HCT116 (cell line): ENCODE data around the gene NFE2. TPM values are rescaled to one million over a fixed set of nuclear protein-coding genes. Genes with fewer than 3 reads are reported as not detected.

Experiments
- ATAC-seq: fragments of 200-7000 bp; cut with Tn5 transposase; 2 replicates; pipeline ENCODE4 v1.9.1; 2020; ENCODE audit warnings: mild to moderate bottlenecking, moderate library complexity
- BruUV-seq: library from RNA; stranded (reverse); fragments of 400-500 nt; replicated peaks from 2 replicates; lab custom pipeline; 2021; lab: Mats Ljungman, UMichigan
- CTCF ChIA-PET: fragments of 300-600 bp; sonication (Branson Sonifier 250); formaldehyde crosslinking; loops from one replicate; lab custom pipeline; 2021; ENCODE audit warnings: antibody characterized with exemption; lab: Charles Lee
- POLR2A ChIA-PET: fragments of 300-600, 350-600 bp; sonication (Branson Sonifier 250); formaldehyde crosslinking; loops from one replicate; lab custom pipeline; 2021; ENCODE audit warnings: antibody characterized with exemption; lab: Charles Lee
- RAD21 ChIA-PET, 2 experiments: fragments of 300-600 bp; sonication (Branson Sonifier 250); formaldehyde crosslinking; loops; one replicate each; lab custom pipeline; 2023; ENCODE audit warnings: low total read pairs in 2 of 2; ENCODE audit not compliant: uncharacterized antibody in 2 of 2, unreplicated experiment in 2 of 2, low non-redundant PET in 1 of 2; lab: Charles Lee
- DNase-seq: peaks from one replicate; pipeline ENCODE4 v3.0.0-alpha.2; 2010; ENCODE audit warnings: low read depth, low spot score
- H2AFZ ChIP-seq: fragments of 200-600 bp; shearing (Covaris generic), sonication (generic); 2 replicates; pipeline ENCODE4 v1.6.1; 2017; ENCODE audit warnings: low read depth, mixed run types, mixed read lengths, antibody characterized with exemption, low read length; ENCODE audit not compliant: poor library complexity, severe bottlenecking
- H3K27ac ChIP-seq: 2 replicates; pipeline ENCODE4 v1.5.1; 2012; ENCODE audit warnings: low read depth, low read length
- H3K27me3 ChIP-seq: fragments of 200-600 bp; sonication (generic); 2 replicates; pipeline ENCODE4 v1.6.1; 2016; ENCODE audit warnings: mixed run types, low read length, mixed read lengths; ENCODE audit not compliant: insufficient read depth
- H3K36me3 ChIP-seq, 2 experiments: fragments of 200-500 bp in 1 of 2; fragments of 200-600 bp in 1 of 2; sonication (Bioruptor generic) in 1 of 2; sonication (generic) in 1 of 2; 2 replicates each; pipeline versions ENCODE4 v1.5.1 to v1.6.1; 2014 to 2016; ENCODE audit warnings: low read length in 2 of 2, inconsistent platforms in 1 of 2, mixed read lengths in 1 of 2, mixed run types in 1 of 2; ENCODE audit not compliant: insufficient read depth in 2 of 2, control insufficient read depth in 1 of 2
- H3K4me1 ChIP-seq, 2 experiments: fragments of 200-600 bp in 1 of 2; sonication (generic) in 1 of 2; 2 replicates each; pipeline versions ENCODE4 v1.5.1 to v1.6.1; 2012 to 2017; ENCODE audit warnings: low read length in 2 of 2, inconsistent platforms in 1 of 2, mild to moderate bottlenecking in 1 of 2, mixed read lengths in 1 of 2, mixed run types in 1 of 2, moderate library complexity in 1 of 2; ENCODE audit not compliant: insufficient read depth in 2 of 2, control insufficient read depth in 1 of 2
- H3K4me2 ChIP-seq: fragments of 200-600 bp; sonication (generic); 2 replicates; pipeline ENCODE4 v1.6.1; 2017; ENCODE audit warnings: mixed run types, low read length, mixed read lengths
- H3K4me3 ChIP-seq, 2 experiments: fragments of 200-600 bp in 1 of 2; sonication (generic) in 1 of 2; replicated peaks in 1 of 2; 2 replicates each; pipeline ENCODE4 v1.5.1; 2011 to 2016; ENCODE audit warnings: low read length in 2 of 2, control low read depth in 1 of 2, low read depth in 1 of 2, mild to moderate bottlenecking in 1 of 2, mixed read lengths in 1 of 2, mixed run types in 1 of 2
- H3K79me2 ChIP-seq: fragments of 200-600 bp; sonication (generic); 2 replicates; pipeline ENCODE4 v1.6.1; 2017; ENCODE audit warnings: mild to moderate bottlenecking, mixed run types, low read length, moderate library complexity, mixed read lengths; ENCODE audit not compliant: insufficient read depth
- H3K9ac ChIP-seq: fragments of 200-600 bp; sonication (generic); 2 replicates; pipeline ENCODE4 v1.6.1; 2016; ENCODE audit warnings: low read length, mixed read lengths
- H3K9me2 ChIP-seq: fragments of 200-600 bp; sonication (generic), shearing (Covaris generic); 2 replicates; pipeline ENCODE4 v1.6.1; 2017; ENCODE audit warnings: mixed run types, mild to moderate bottlenecking, moderate library complexity; ENCODE audit not compliant: insufficient read depth
- H3K9me3 ChIP-seq, 2 experiments: fragments of 200-500 bp in 1 of 2; fragments of 200-600 bp in 1 of 2; sonication (Bioruptor generic) in 1 of 2; sonication (generic) in 1 of 2; 2 replicates each; pipeline ENCODE4 v1.6.1; 2014 to 2017; ENCODE audit warnings: low read length in 2 of 2, mixed read lengths in 2 of 2, inconsistent platforms in 1 of 2, low read depth in 1 of 2, mild to moderate bottlenecking in 1 of 2, mixed run types in 1 of 2, moderate library complexity in 1 of 2; ENCODE audit not compliant: control insufficient read depth in 1 of 2, insufficient read depth in 1 of 2
- H4K20me1 ChIP-seq: fragments of 200-600 bp; sonication (generic), shearing (Covaris generic); 2 replicates; pipeline ENCODE4 v1.6.1; 2017; ENCODE audit warnings: mixed run types, mild to moderate bottlenecking, moderate library complexity; ENCODE audit not compliant: insufficient read depth
- CBX3 ChIP-seq: IDR thresholded peaks from 2 replicates; pipeline ENCODE4 v1.6.1; 2012; ENCODE audit warnings: low read depth
- CEBPB ChIP-seq: IDR thresholded peaks from 2 replicates; pipeline ENCODE4 v1.6.1; 2012; ENCODE audit warnings: low read depth
- EGR1 ChIP-seq: IDR thresholded peaks from 2 replicates; pipeline ENCODE4 v1.6.1; 2012; ENCODE audit warnings: low read depth
- EZH2phosphoT487 ChIP-seq: fragments of 200-600 bp; IDR thresholded peaks from 2 replicates; pipeline ENCODE4 v1.6.1; 2018; ENCODE audit warnings: antibody characterized with exemption, borderline replicate concordance
- POLR2A ChIP-seq: IDR thresholded peaks from 2 replicates; pipeline ENCODE4 v1.7.0; 2011; ENCODE audit warnings: borderline replicate concordance; ENCODE audit not compliant: insufficient read depth, insufficient read length; ENCODE audit errors: extremely low read depth
- POLR2AphosphoS5 ChIP-seq: IDR thresholded peaks from 2 replicates; pipeline ENCODE4 v1.6.1; 2011; ENCODE audit warnings: mild to moderate bottlenecking, low read depth, low read length, moderate library complexity
- SRF ChIP-seq: IDR thresholded peaks from 2 replicates; pipeline ENCODE4 v1.6.1; 2012; ENCODE audit warnings: low read depth
- TCF7L2 ChIP-seq: IDR thresholded peaks from 2 replicates; pipeline ENCODE4 v1.7.0; 2011; ENCODE audit warnings: borderline replicate concordance, inconsistent platforms; ENCODE audit not compliant: insufficient read depth, insufficient read length; ENCODE audit errors: extremely low read depth
- YY1 ChIP-seq: IDR thresholded peaks from 2 replicates; pipeline ENCODE4 v1.6.1; 2011; ENCODE audit warnings: low read length, low read depth, moderate library complexity, mild to moderate bottlenecking; ENCODE audit not compliant: insufficient replicate concordance; ENCODE audit errors: extremely low read depth
- ZBTB33 ChIP-seq: IDR thresholded peaks from 2 replicates; pipeline ENCODE4 v1.6.1; 2011; ENCODE audit warnings: mild to moderate bottlenecking, low read length, moderate library complexity; ENCODE audit not compliant: insufficient replicate concordance; ENCODE audit errors: extremely low read depth
- ZNF274 ChIP-seq: fragments of 200-500 bp; sonication (Bioruptor generic); IDR thresholded peaks from 2 replicates; pipeline ENCODE4 v1.6.1; 2014; ENCODE audit warnings: mild to moderate bottlenecking, low read depth, low read length, inconsistent platforms
- intact Hi-C: fragments of 100-400 bp; cut with micrococcal nuclease; formaldehyde crosslinking; loops from 2 replicates; pipeline ENCODE4 v1.10.0; 2022
- total RNA-seq: library from RNA; stranded (reverse); gene quantifications from one replicate; pipeline ENCODE4 v1.2.1, GENCODE V29; 2021; ENCODE audit not compliant: unreplicated experiment

Gene NFE2
- total RNA-seq, 1 experiment from 2014 or later = 1.3 TPM

- peaks cover 15 to 44% of the 10 kb centered on the region in 2 experiments for H3K4me1 ChIP-seq
- no peaks in the 10 kb centered on the region for H3K9me3 ChIP-seq
- no peaks in the 10 kb centered on the region for H3K9me2 ChIP-seq
- intact Hi-C loops = loop anchor here (1.0 to 2.0 kb wide), 3 partner anchors 27 to 60 kb away; partner anchors contain the start of gene COPZ1
- H4K20me1 ChIP-seq = peaks cover 24% of the 10 kb centered on the region
- H3K4me3 ChIP-seq = peak within 1 kb of the TSS; percentile 81 to 96
- peak within 1 kb of the TSS; percentile 88 for H3K4me2 ChIP-seq
- no TSS peak for BruUV-seq
- H2AFZ ChIP-seq = no peak within 1 kb of the TSS
- POLR2A ChIA-PET = interaction anchor here (0.6 to 2.8 kb wide), 32 partner anchors 9 to 292 kb away, joined by 3 to 73 read pairs (median 5); partner anchors contain the start of genes COPZ1 and NFE2
- peak; percentile 78 for ATAC-seq
- peak within 1 kb of the TSS; percentile 97 for H3K9ac ChIP-seq
- H3K27me3 ChIP-seq = no peaks in the 10 kb centered on the region
- peak; percentile 98 for DNase-seq
- H3K36me3 ChIP-seq = peaks cover 24 to 50% of the 10 kb centered on the region in 2 experiments
- H3K27ac ChIP-seq = peak within 1 kb of the TSS; percentile 93
- RAD21 ChIA-PET = interaction anchor here (0.6 to 1.3 kb wide), 4 partner anchors 18 to 79 kb away, joined by 3 to 4 read pairs (median 3); no protein-coding TSS in a partner anchor
- TF ChIP-seq TCF7L2 = no peak
- no peak for TF ChIP-seq CBX3
- TF ChIP-seq EZH2phosphoT487 = no peak
- no peak for TF ChIP-seq ZNF274
- peak; percentile 23 for TF ChIP-seq ZBTB33
- TF ChIP-seq POLR2A = peak; percentile 19
- peak; percentile 91 for TF ChIP-seq POLR2AphosphoS5
- no peak for TF ChIP-seq CEBPB
- TF ChIP-seq YY1 = peak; percentile 95
- TF ChIP-seq SRF = no peak
- TF ChIP-seq EGR1 = no peak
- peaks cover 86% of the 10 kb centered on the region for H3K79me2 ChIP-seq
- CTCF ChIA-PET = interaction anchor here (0.7 to 2.5 kb wide), 13 partner anchors 9 to 274 kb away, joined by 3 to 16 read pairs (median 4); partner anchors contain the start of gene COPZ1
These were observed 21.0 kb downstream of the NFE2 start, which contains the start of gene CBX5 for GRCh38 chr12:54279632-54280467. TSS of gene CBX5 (minus strand) at chr12:54280122. CDS start at chr12:54257650, 22,472 bp downstream.
